OCI-LY7 (cell line): ENCODE measurements around the gene EML6. TPM values are rescaled to one million over a fixed set of nuclear protein-coding genes. Genes with fewer than 3 reads are reported as not detected.

ENCODE experiments used
- BruUV-seq: library from RNA; stranded (reverse); fragments of 400-500 nt; replicated peaks from 2 replicates; lab custom pipeline; 2021; lab: Mats Ljungman, UMichigan
- CTCF ChIA-PET: fragments of 300-600 bp; sonication (Branson Sonifier 250); formaldehyde crosslinking; loops from one replicate; lab custom pipeline; 2022; ENCODE audit warnings: antibody characterized with exemption; ENCODE audit not compliant: unreplicated experiment; lab: Charles Lee
- POLR2A ChIA-PET: fragments of 300-600 bp; sonication (Branson Sonifier 250); formaldehyde crosslinking; loops from one replicate; lab custom pipeline; 2022; ENCODE audit warnings: antibody characterized with exemption; lab: Charles Lee
- DNase-seq: peaks from one replicate; pipeline ENCODE4 v3.0.0-alpha.2; 2015; ENCODE audit warnings: low spot score
- H2AFZ ChIP-seq: fragments of 200-600 bp; sonication (generic), shearing (Covaris generic); 2 replicates; pipeline ENCODE4 v1.6.1; 2014; ENCODE audit warnings: mild to moderate bottlenecking, antibody characterized with exemption, low read length, moderate library complexity
- H3K27ac ChIP-seq: fragments of 200-600 bp; sonication (generic); 2 replicates; pipeline ENCODE4 v1.5.1; 2014; ENCODE audit warnings: mixed run types, low read depth, mild to moderate bottlenecking, moderate library complexity, low read length, inconsistent platforms; ENCODE audit not compliant: poor library complexity, severe bottlenecking
- H3K36me3 ChIP-seq: fragments of 200-600 bp; sonication (generic); 2 replicates; pipeline ENCODE4 v1.6.1; 2014; ENCODE audit warnings: mild to moderate bottlenecking, antibody characterized with exemption, low read length, moderate library complexity, mixed read lengths; ENCODE audit not compliant: insufficient read depth
- H3K4me1 ChIP-seq: fragments of 200-600 bp; sonication (generic); 2 replicates; pipeline ENCODE4 v1.5.1; 2014; ENCODE audit warnings: mild to moderate bottlenecking, low read length; ENCODE audit not compliant: insufficient read depth, poor library complexity, severe bottlenecking
- H3K4me2 ChIP-seq: fragments of 200-600 bp; sonication (generic); 2 replicates; pipeline ENCODE4 v1.6.1; 2014; ENCODE audit warnings: mild to moderate bottlenecking, low read length
- H3K4me3 ChIP-seq: fragments of 200-600 bp; sonication (generic); 2 replicates; pipeline ENCODE4 v1.5.1; 2014; ENCODE audit warnings: mild to moderate bottlenecking, low read depth, low read length; ENCODE audit not compliant: poor library complexity, severe bottlenecking
- H3K79me2 ChIP-seq: fragments of 200-600 bp; sonication (generic); 2 replicates; pipeline ENCODE4 v1.6.1; 2016; ENCODE audit warnings: low read depth, mild to moderate bottlenecking, low read length, moderate library complexity, mixed read lengths; ENCODE audit not compliant: insufficient read depth
- H3K9me2 ChIP-seq: fragments of 200-600 bp; sonication (generic); 2 replicates; pipeline ENCODE4 v1.6.1; 2016; ENCODE audit warnings: mild to moderate bottlenecking, low read length, mixed read lengths; ENCODE audit not compliant: insufficient read depth
- H3K9me3 ChIP-seq: fragments of 200-600 bp; sonication (generic); 2 replicates; pipeline ENCODE4 v1.6.1; 2014; ENCODE audit warnings: mild to moderate bottlenecking, mixed run types, low read length, mixed read lengths
- H4K20me1 ChIP-seq: fragments of 200-600 bp; sonication (generic); 2 replicates; pipeline ENCODE4 v1.6.1; 2014; ENCODE audit warnings: mild to moderate bottlenecking, antibody characterized with exemption, low read length, moderate library complexity, mixed read lengths; ENCODE audit not compliant: insufficient read depth
- CTCF ChIP-seq: fragments of 200-600 bp; sonication (generic); conservative IDR thresholded peaks from 2 replicates; pipeline ENCODE4 v1.5.1; 2014; ENCODE audit warnings: mild to moderate bottlenecking, antibody characterized with exemption, low read length, moderate library complexity, mixed read lengths
- EZH2phosphoT487 ChIP-seq: fragments of 200-600 bp; sonication (generic); IDR thresholded peaks from 2 replicates; pipeline ENCODE4 v1.6.1; 2018; ENCODE audit warnings: low read depth, borderline replicate concordance, mild to moderate bottlenecking, mixed run types, antibody characterized with exemption, low read length, moderate library complexity, mixed read lengths
- intact Hi-C: fragments of 100-400 bp; cut with micrococcal nuclease; formaldehyde crosslinking; loops from one replicate; pipeline ENCODE4 v1.10.0; 2022; ENCODE audit not compliant: unreplicated experiment
- total RNA-seq, 2 experiments: library from RNA; depleted of rRNA in 1 of 2; stranded (reverse); fragments of >200 nt in 1 of 2; shearing (Covaris generic) in 1 of 2; gene quantifications; 2 replicates each; pipeline ENCODE4 v1.2.3, GENCODE V29; 2014 to 2022

Gene EML6
- total RNA-seq, 2 experiments from 2014 or later = 310 to 367 TPM

- Histone ChIP-seq H3K79me2 (no peaks in the 10 kb centered on the region), H3K27ac (peak overlapping the region; percentile 12), H4K20me1 (no peaks in the 10 kb centered on the region), H3K4me3 (no peak overlapping the region), H2AFZ (no peak overlapping the region), H3K4me2 (no peak overlapping the region), H3K9me2 (no peaks in the 10 kb centered on the region), H3K36me3 (peaks cover 79% of the 10 kb centered on the region), H3K4me1 (peaks cover 8% of the 10 kb centered on the region), H3K9me3 (no peaks in the 10 kb centered on the region)
- TF ChIP-seq CTCF (no peak), EZH2phosphoT487 (no peak)
- ChIA-PET CTCF (no interaction called here), POLR2A (interaction anchor here (0.6 to 1.2 kb wide), 7 partner anchors 8 to 250 kb away, joined by 3 to 7 read pairs (median 4); no protein-coding TSS in a partner anchor)
- no TSS peak for BruUV-seq
- peak; percentile 29 for DNase-seq
- intact Hi-C loops = loop anchor here (10.0 kb wide), 1 partner anchor 312 kb away; no protein-coding TSS in a partner anchor
Observed at GRCh38 chr2:54977149-54977548, 253.7 kb downstream of the EML6 start.

DNA sequence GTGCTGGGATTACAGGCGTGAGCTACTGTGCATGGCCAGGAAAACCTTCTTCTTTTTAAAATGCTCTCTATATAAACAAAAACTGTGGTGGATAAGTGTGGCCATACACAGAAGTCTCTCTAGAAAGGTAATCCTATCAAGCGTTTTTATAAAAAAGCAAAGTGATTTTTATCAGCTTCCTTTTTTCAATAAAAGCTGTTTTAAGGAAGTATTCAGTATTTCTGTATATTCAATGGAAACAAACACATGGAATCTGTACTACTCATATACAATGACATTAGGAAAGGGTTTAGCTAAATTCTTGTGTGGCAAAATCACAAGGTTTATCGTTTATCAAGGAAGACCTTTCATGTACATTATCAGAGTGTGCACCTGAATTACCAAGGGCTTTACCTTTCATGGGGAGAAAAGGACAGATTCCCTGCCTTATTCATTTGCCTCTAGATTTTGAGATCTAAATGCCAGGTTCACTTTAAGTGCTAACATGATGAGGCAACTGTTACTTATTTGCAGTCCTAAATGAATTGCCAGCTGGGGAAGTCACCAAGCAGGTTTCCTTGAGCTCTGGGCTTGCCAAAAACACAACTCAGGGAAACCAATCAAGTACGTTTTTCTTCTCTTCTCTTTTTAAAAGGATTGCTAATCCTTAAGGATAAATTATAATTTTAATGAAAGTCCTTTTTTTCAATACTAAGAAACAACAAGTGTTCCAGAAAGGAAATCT, 256.0 kb downstream of the EML6 start:
- Histone ChIP-seq H3K4me2 (no peak overlapping the region), H3K4me3 (no peak overlapping the region), H3K27ac (no peak overlapping the region), H3K36me3 (peaks cover 76% of the 10 kb centered on the region), H3K79me2 (peaks cover under 1% of the 10 kb centered on the region; the same call in 1 of the 2 replicates), H3K9me2 (no peaks in the 10 kb centered on the region), H4K20me1 (no peaks in the 10 kb centered on the region), H2AFZ (no peak overlapping the region), H3K9me3 (no peaks in the 10 kb centered on the region), H3K4me1 (peaks cover 8% of the 10 kb centered on the region)
- BruUV-seq = no TSS peak
- CTCF ChIA-PET = no interaction called here
- intact Hi-C loops = loop anchor here (10.0 kb wide), 1 partner anchor 315 kb away; no protein-coding TSS in a partner anchor
- DNase-seq = no peak
- POLR2A ChIA-PET = interaction anchor here (0.5 to 1.6 kb wide), 7 partner anchors 16 to 451 kb away, joined by 3 to 5 read pairs (median 3); no protein-coding TSS in a partner anchor
- TF ChIP-seq CTCF = no peak
- TF ChIP-seq EZH2phosphoT487 = no peak

DNA sequence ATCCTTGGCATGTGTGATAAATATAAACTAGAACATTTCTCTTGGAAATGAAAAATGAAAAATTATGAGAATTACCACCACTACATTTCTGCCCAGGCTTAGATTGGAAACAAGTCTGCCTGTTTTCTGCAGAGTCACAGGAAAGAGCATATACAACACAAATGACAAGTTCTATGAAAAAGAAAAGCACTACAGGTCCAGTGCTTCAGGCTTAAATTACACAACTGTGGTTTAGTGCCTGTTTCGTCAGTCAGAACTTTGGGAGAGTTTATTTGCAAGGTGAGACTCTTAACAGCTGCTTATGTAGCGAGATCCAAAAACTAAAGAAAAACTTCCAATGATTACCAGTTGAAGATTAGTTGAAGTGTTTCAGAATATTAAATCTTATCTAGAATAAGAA, 257.9 kb downstream of the EML6 start:
- no TSS peak for BruUV-seq
- no peak overlapping the region for H3K4me3 ChIP-seq
- TF ChIP-seq CTCF (no peak), EZH2phosphoT487 (no peak)
- H4K20me1 ChIP-seq = no peaks in the 10 kb centered on the region
- H3K4me2 ChIP-seq = no peak overlapping the region
- intact Hi-C loops = no loop called here
- H3K9me2 ChIP-seq = no peaks in the 10 kb centered on the region
- POLR2A ChIA-PET = no interaction called here
- H3K9me3 ChIP-seq = no peaks in the 10 kb centered on the region
- peaks cover 76% of the 10 kb centered on the region for H3K36me3 ChIP-seq
- no peak overlapping the region for H3K27ac ChIP-seq
- DNase-seq = no peak
- H2AFZ ChIP-seq = no peak overlapping the region
- H3K4me1 ChIP-seq = peaks cover 8% of the 10 kb centered on the region
- H3K79me2 ChIP-seq = peaks cover 3% of the 10 kb centered on the region; the same call in 1 of the 2 replicates
- CTCF ChIA-PET = no interaction called here
